CD4-positive, alpha-beta T cell (primary cell): Measurements from ENCODE around the gene KRT13. TPM values are rescaled to one million over a fixed set of nuclear protein-coding genes. Genes with fewer than 3 reads are reported as not detected.
A peak's percentile ranks its signal among the peaks of the same experiment; 100 is the strongest.

ENCODE experiments used
- ATAC-seq: fragments of 200-7000 bp; cut with Tn5 transposase; one replicate; pipeline ENCODE4 v1.10.0; 2022; ENCODE audit warnings: mild to moderate bottlenecking; ENCODE audit not compliant: poor library complexity
- CTCF ChIA-PET: fragments of 350-600 bp; sonication (Branson Sonifier 250); formaldehyde crosslinking; loops from one replicate; lab custom pipeline; 2021; ENCODE audit warnings: antibody characterized with exemption, inconsistent platforms; lab: Charles Lee
- POLR2A ChIA-PET: fragments of 350-600 bp; sonication (Branson Sonifier 250); formaldehyde crosslinking; loops from one replicate; lab custom pipeline; 2021; ENCODE audit warnings: antibody characterized with exemption, inconsistent platforms; lab: Charles Lee
- DNase-seq, 14 experiments: peaks; one replicate each; pipeline ENCODE4 v3.0.0-alpha.2; 2013 to 2020; ENCODE audit warnings: mixed read lengths in 2 of 14
- H3K27ac ChIP-seq, 2 donors: one replicate each; pipeline versions ENCODE4 v1.5.1 to v1.7.0; 2013; ENCODE audit warnings: low read length in 2 of 2, low read depth in 1 of 2, mild to moderate bottlenecking in 1 of 2
- H3K27me3 ChIP-seq, 2 experiments: 1 replicate in 1 of 2; 2 replicates in 1 of 2; pipeline versions ENCODE4 v1.6.1 to v1.7.0; 2013; ENCODE audit warnings: low read length in 2 of 2, control low read depth in 1 of 2, mild to moderate bottlenecking in 1 of 2, moderate library complexity in 1 of 2; ENCODE audit not compliant: insufficient read depth in 2 of 2, control insufficient read depth in 1 of 2
- H3K36me3 ChIP-seq: one replicate; pipeline ENCODE4 v1.6.1; 2013; ENCODE audit warnings: low read length, control low read depth; ENCODE audit not compliant: insufficient read depth
- H3K4me1 ChIP-seq: one replicate; pipeline ENCODE4 v1.6.1; 2013; ENCODE audit warnings: low read length, control low read depth; ENCODE audit not compliant: insufficient read depth
- H3K4me3 ChIP-seq: one replicate; pipeline ENCODE4 v1.5.1; 2013; ENCODE audit warnings: mild to moderate bottlenecking, low read length, moderate library complexity
- H3K9me3 ChIP-seq, 2 experiments: 1 replicate in 1 of 2; 2 replicates in 1 of 2; pipeline versions ENCODE4 v1.6.1 to v1.7.0; 2013; ENCODE audit warnings: low read length in 2 of 2, mild to moderate bottlenecking in 2 of 2, control low read depth in 1 of 2, moderate library complexity in 1 of 2; ENCODE audit not compliant: control insufficient read depth in 1 of 2, insufficient read depth in 1 of 2
- H3K27ac Mint-ChIP-seq: one replicate; pipeline ENCODE4 v1.8.0; 2020; ENCODE audit warnings: mixed read lengths
- H3K27me3 Mint-ChIP-seq: one replicate; pipeline ENCODE4 v1.8.0; 2021; ENCODE audit warnings: mixed read lengths
- H3K36me3 Mint-ChIP-seq: one replicate; pipeline ENCODE4 v1.8.0; 2021; ENCODE audit warnings: low read depth, mixed read lengths
- H3K4me1 Mint-ChIP-seq: one replicate; pipeline ENCODE4 v1.8.0; 2021; ENCODE audit warnings: low read depth, mixed read lengths
- H3K4me3 Mint-ChIP-seq: one replicate; pipeline ENCODE4 v1.8.0; 2020; ENCODE audit warnings: mild to moderate bottlenecking, mixed read lengths
- H3K9me3 Mint-ChIP-seq: one replicate; pipeline ENCODE4 v1.8.0; 2020; ENCODE audit warnings: mixed read lengths
- CTCF ChIP-seq: fragments of 200-600 bp; IDR thresholded peaks from one replicate; pipeline ENCODE4 v1.8.0; 2022; ENCODE audit warnings: antibody characterized with exemption, mild to moderate bottlenecking
- intact Hi-C, 2 experiments: fragments of 100-400 bp; cut with DNase I in 1 of 2; cut with micrococcal nuclease in 1 of 2; formaldehyde crosslinking; loops; one replicate each; pipeline versions ENCODE4 v1.15.1 to v1.9.0; 2023 to 2025; cut with DNase I, micrococcal nuclease
- total RNA-seq, 174 experiments: library from RNA in 2 of 174; stranded (reverse) in 2 of 174; gene quantifications; one replicate each; pipeline ENCODE4 v1.2.3 and lab custom pipeline; 2021 to 2026

The KRT13 gene
- total RNA-seq, 2 experiments from 2014 or later: not detected

- no peaks in the 10 kb centered on the region for H3K4me1 Mint-ChIP-seq
- no peaks in the 10 kb centered on the region for H3K36me3 Mint-ChIP-seq
- no peaks in the 10 kb centered on the region for H3K9me3 Mint-ChIP-seq
- intact Hi-C loops: no loop called here
- no peak for ATAC-seq
- H3K9me3 ChIP-seq: no peaks in the 10 kb centered on the region
- no peak overlapping the region for H3K4me3 ChIP-seq
- no peaks in the 10 kb centered on the region for H3K27me3 Mint-ChIP-seq
- H3K36me3 ChIP-seq: no peaks in the 10 kb centered on the region
- DNase-seq: peak in 1 of 14 experiments; percentile 13
- H3K4me3 Mint-ChIP-seq: no peak overlapping the region
- ChIA-PET POLR2A (no interaction called here), CTCF (no interaction called here)
- H3K27ac Mint-ChIP-seq: no peak overlapping the region
- no peak for TF ChIP-seq CTCF
- no peak overlapping the region for H3K27ac ChIP-seq
- no peaks in the 10 kb centered on the region for H3K4me1 ChIP-seq
- H3K27me3 ChIP-seq: no peaks in the 10 kb centered on the region
These were observed 25.3 kb downstream of the KRT13 start for GRCh38 chr17:41480136-41480535.

- H3K36me3 Mint-ChIP-seq: no peaks in the 10 kb centered on the region
- no peak overlapping the region for H3K27ac Mint-ChIP-seq
- Histone ChIP-seq H3K9me3 (no peaks in the 10 kb centered on the region), H3K4me3 (no peak overlapping the region), H3K27me3 (no peaks in the 10 kb centered on the region), H3K4me1 (no peaks in the 10 kb centered on the region), H3K27ac (no peak overlapping the region), H3K36me3 (no peaks in the 10 kb centered on the region)
- ChIA-PET CTCF (no interaction called here), POLR2A (no interaction called here)
- H3K4me1 Mint-ChIP-seq: no peaks in the 10 kb centered on the region
- no peak for TF ChIP-seq CTCF
- no peaks in the 10 kb centered on the region for H3K9me3 Mint-ChIP-seq
- no peak overlapping the region for H3K4me3 Mint-ChIP-seq
- intact Hi-C loops: loop anchor here in 1 of 2 experiments (5.0 kb wide), 1 partner anchor 61 kb away; no protein-coding TSS in a partner anchor
- ATAC-seq (no peak), DNase-seq (no peak)
- H3K27me3 Mint-ChIP-seq: no peaks in the 10 kb centered on the region
These were observed 27.2 kb downstream of the KRT13 start for GRCh38 chr17:41478237-41478636.

GRCh38 chr17:41476866-41477815, 28.3 kb downstream of the KRT13 start:
- Mint-ChIP-seq H3K27ac (no peak overlapping the region), H3K27me3 (no peaks in the 10 kb centered on the region), H3K9me3 (peaks cover 2% of the 10 kb centered on the region), H3K4me3 (no peak overlapping the region), H3K36me3 (no peaks in the 10 kb centered on the region), H3K4me1 (no peaks in the 10 kb centered on the region)
- no peak overlapping the region for H3K4me3 ChIP-seq
- H3K36me3 ChIP-seq: no peaks in the 10 kb centered on the region
- H3K27ac ChIP-seq: no peak overlapping the region
- no peak for TF ChIP-seq CTCF
- H3K27me3 ChIP-seq: no peaks in the 10 kb centered on the region
- intact Hi-C loops: loop anchor here in 1 of 2 experiments (5.0 kb wide), 1 partner anchor 60 kb away; no protein-coding TSS in a partner anchor
- no peaks in the 10 kb centered on the region for H3K9me3 ChIP-seq
- no peak for DNase-seq
- ChIA-PET CTCF (no interaction called here), POLR2A (no interaction called here)
- no peak for ATAC-seq
- no peaks in the 10 kb centered on the region for H3K4me1 ChIP-seq
